Ramos (cell line): ENCODE results near the gene SEPSECS.

Experiments used
- in situ Hi-C: fragments of 300-500 bp; cut with MboI; formaldehyde crosslinking; loops from one replicate; pipeline ENCODE4 v1.14.3; 2022; ENCODE audit warnings: low sequenced_read_pairs; ENCODE audit not compliant: unreplicated experiment

The SEPSECS gene

GRCh38 chr4:25158817-25159216 lies 1.4 kb downstream of the SEPSECS start:
- in situ Hi-C loops, result no loop called here

- in situ Hi-C loops, result no loop called here
Observed at GRCh38 chr4:25157081-25157480, 3.2 kb downstream of the SEPSECS start.

DNA sequence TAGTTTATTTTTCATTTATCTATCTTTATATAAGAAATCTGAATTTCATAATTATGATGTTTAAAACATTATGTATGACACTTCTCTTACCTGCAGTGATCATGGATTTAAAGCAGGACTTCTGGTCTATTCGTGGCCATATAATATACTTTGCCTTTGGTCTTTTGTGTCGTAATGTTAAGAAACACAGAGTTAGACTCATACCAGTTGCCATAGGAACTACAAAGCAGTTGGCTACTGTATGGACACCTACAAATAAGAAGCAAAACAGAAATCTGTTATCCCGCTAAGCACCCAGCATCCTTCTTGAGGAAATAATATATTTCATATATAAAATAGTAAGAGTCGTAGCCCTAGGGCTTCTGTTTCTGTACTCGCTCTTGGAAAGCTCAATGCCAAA lies 4.3 kb downstream of the SEPSECS start:
- in situ Hi-C loops, result no loop called here

- in situ Hi-C loops, result no loop called here
Observed at GRCh38 chr4:25154594-25155265, 5.5 kb downstream of the SEPSECS start.

DNA sequence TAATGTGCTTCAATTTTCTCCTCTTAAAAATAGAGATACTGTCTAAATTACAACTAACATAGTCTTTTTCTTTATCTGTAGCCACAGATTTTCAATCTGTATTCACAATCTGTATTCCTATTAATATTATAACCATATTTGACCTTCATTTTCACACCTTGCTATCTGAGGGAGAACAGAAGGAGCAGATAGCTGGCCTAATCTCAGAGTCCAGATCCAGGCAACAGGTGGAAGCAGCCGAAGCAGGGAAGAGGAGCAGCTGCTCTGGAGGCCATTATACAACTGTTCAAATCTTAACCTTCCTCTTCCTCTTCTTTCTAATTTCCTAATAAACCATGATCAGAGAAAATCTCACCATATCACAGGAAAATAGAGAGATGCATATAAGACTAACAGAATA lies 14.2 kb downstream of the SEPSECS start:
- in situ Hi-C loops, result no loop called here

GRCh38 chr4:25144870-25145481 lies 15.3 kb downstream of the SEPSECS start:
- in situ Hi-C loops, result no loop called here

DNA sequence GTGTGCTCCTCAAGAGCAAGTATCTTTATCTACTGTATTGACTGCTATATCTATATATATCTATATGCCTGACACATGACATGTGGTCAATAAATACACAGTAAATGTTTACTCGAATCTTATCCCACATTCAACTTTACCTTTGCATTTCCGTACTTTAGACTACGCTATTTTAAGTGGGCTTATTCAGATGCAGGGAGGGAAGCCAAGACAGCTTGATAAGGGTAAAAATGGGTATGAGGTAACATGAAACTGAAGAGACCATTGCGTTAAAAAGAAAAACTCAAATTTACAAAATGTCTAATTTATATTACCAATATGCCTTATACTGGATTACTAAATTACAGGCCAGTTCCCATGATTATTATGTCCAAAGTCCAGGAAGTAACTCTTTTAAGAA lies 17.8 kb downstream of the SEPSECS start:
- in situ Hi-C loops, result no loop called here

GRCh38 chr4:25141592-25141991 lies 18.7 kb downstream of the SEPSECS start:
- in situ Hi-C loops, result no loop called here

DNA sequence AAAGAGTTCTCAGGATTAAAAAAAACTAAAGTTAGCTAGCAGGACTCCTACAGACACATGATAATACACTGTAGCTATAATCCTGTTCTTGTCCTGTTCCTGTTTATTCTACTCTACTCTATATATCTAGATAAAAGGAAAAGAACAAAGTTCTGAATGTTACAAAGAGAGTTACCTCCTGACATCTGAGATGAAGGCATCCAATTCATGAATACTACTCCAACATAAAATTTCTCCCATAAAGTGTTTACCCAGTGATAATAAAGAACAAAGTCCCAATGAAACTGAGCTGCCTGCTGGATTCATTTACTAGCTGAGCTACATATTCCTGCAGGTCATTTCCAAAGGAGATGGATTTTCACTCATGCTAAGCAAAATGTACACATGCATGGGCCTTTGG lies 27.1 kb downstream of the SEPSECS start:
- in situ Hi-C loops, result no loop called here

DNA sequence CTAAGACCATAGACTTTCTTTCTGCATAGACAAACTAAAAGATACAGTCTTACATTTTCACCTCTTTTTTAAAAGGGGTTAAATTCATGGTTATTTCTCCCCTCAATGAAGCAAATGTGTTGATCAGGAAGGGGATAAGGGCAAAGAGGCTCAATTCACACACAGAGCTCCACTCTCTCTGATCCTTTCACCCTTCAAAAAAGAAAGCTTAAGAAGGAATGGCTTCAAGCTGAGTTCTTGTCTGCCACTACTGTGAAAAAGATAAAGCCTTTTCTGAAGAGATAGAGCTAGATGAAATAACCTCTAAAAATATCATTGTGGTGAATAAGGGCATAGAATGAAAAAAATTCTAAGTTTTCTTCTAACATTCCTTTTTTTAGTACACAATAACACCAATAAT lies 28.3 kb downstream of the SEPSECS start:
- in situ Hi-C loops, result no loop called here

DNA sequence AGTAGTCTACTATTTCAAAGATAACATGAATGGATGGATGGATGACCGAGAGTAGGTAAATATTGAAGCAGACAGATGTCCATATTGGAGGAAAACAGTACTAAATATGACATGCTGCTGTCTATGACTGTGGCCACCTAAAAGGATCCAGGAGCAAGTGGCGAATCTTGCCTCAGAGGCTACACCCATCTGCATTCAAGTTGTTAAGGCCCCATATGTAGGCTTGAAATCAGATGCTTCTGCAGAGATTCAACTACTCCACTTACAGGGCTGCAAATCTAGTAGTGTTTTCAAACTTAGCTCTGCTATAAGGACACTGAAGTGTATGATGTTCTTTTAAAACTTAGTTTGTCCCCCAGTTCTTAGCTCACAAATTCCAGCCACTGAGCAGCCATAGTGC lies 28.9 kb downstream of the SEPSECS start:
- in situ Hi-C loops, result no loop called here

DNA sequence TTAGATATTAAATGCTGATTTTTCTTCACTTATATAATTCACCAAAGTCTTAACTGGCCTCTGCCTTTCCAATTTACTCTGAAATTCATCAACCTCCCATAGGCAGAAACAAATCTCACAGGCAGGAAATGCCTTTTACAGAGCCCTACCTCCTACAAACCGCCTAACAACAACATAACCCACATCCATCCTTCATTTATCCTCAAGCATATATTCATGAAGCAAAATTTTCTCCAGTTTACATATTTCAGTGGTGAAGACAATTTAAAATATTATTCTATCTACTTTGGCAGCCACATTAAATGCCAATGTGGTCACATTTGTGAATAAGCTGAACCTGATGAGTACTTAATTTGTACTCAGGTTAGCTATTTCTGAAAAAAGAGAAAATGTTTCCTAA lies 30.3 kb downstream of the SEPSECS start:
- in situ Hi-C loops, result no loop called here

DNA sequence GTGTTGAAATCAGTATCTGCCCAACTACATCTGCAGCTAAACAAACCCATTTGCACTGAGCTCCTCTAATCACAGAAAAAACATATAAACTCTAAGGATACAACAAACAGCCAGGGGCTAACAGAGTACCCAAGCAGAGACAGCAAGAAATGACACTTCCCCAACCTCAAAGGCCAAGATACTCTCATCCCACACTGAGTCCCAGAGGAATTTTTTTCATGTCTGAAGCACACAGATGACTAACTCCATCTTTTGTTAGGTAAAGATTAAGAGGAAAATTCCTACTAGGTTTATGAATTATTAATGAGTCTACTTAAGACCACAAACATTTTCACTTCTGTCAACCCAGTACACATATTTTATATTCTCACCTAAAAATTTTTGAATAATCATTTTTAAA lies 31.6 kb downstream of the SEPSECS start:
- in situ Hi-C loops, result no loop called here

- in situ Hi-C loops, result no loop called here
Observed at GRCh38 chr4:25123236-25123635, 37.0 kb downstream of the SEPSECS start.

GRCh38 chr4:25120146-25120940 lies 39.9 kb downstream of the SEPSECS start:
- in situ Hi-C loops, result no loop called here

- in situ Hi-C loops, result no loop called here
Observed at GRCh38 chr4:25117716-25118472, 42.4 kb downstream of the SEPSECS start.

DNA sequence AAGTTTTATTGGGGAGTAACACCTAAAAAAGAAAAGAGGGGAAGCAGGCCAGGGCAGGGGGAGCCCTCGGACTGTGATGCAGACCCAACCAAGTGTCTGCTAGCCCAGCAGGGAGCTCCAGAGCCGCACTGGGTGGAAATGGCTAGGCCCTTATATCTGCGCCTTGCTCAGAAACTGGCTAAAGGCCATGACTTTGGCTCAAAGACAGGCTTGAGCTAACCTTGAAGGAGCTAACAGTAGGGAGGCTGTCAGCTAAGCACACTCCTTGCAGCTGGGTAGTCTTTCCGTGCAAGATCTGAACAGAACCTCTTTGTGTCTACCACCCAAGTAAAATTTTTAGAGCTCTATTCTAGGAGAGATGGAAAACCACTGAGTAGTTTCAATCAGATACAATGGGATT lies 43.0 kb downstream of the SEPSECS start:
- in situ Hi-C loops, result no loop called here

GRCh38 chr4:25113915-25114904 lies 46.0 kb downstream of the SEPSECS start:
- in situ Hi-C loops, result no loop called here

DNA sequence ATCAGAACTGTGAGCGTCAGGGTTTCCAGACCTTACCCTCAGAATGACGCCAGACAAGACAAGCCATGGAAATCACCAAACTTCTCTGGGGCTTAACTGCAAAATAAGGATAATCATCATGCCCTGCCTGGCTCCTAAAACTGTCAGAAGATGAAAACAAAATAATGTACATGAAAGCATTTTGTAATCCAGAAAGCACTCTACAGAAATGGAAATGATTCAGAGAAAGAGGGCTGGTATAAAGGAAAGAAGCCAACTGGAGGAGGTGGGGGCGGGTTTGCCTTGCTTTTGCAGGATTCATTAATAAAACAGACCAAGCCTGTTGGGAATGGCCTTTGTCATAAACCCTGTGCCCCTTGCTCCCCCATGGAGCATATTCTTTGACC lies 47.3 kb downstream of the SEPSECS start:
- in situ Hi-C loops, result no loop called here
